K562 (cell line): ENCODE data around the gene PPP1R37.

Experiments
- CHCHD3 ChIP-seq: fragments of 250-450 bp; sonication (Bioruptor Pico); IDR thresholded peaks from 2 replicates; pipeline ENCODE4 v2.1.2; 2022; ENCODE audit warnings: mild to moderate bottlenecking
- CTCF ChIP-seq, 3 experiments: IDR thresholded peaks in 2 of 3; conservative IDR thresholded peaks in 1 of 3; 2 replicates each; pipeline ENCODE4 v1.5.1; 2011 to 2012; ENCODE audit warnings: low read length in 3 of 3, mild to moderate bottlenecking in 3 of 3, control low read depth in 2 of 3, improper control_type of control experiment in 1 of 3, inconsistent platforms in 1 of 3, low read depth in 1 of 3, mixed read lengths in 1 of 3, moderate library complexity in 1 of 3; ENCODE audit not compliant: insufficient read depth in 2 of 3
- HMG20B ChIP-seq: fragments of 250-450 bp; sonication (Bioruptor Pico); IDR thresholded peaks from 2 replicates; pipeline ENCODE4 v1.5.0; 2021; ENCODE audit warnings: mild to moderate bottlenecking
- MAX ChIP-seq: sonication (generic); formaldehyde crosslinking; IDR thresholded peaks from 2 replicates; pipeline ENCODE4 v1.9.0; 2022; ENCODE audit warnings: mild to moderate bottlenecking, missing genetic modification reagents
- NFIC ChIP-seq: fragments of 450-650 bp; IDR thresholded peaks from 2 replicates; pipeline ENCODE4 v1.6.1; 2017; ENCODE audit warnings: mild to moderate bottlenecking, inconsistent platforms
- NFIX ChIP-seq: fragments of 250-450 bp; sonication (Bioruptor Pico); IDR thresholded peaks from 2 replicates; pipeline ENCODE4 v1.4.0; 2020; ENCODE audit warnings: low read depth, mild to moderate bottlenecking, moderate library complexity
- TAF7 ChIP-seq: fragments of 450-650 bp; IDR thresholded peaks from 2 replicates; pipeline ENCODE4 v1.6.1; 2016; ENCODE audit warnings: missing genetic modification characterization, missing compliant biosample characterization
- TEAD2 ChIP-seq: fragments of 450-650 bp; IDR thresholded peaks from 2 replicates; pipeline ENCODE4 v1.6.1; 2016; ENCODE audit warnings: missing genetic modification characterization, control low read depth, missing compliant biosample characterization
- U2AF1 ChIP-seq: fragments of 200-400 bp; formaldehyde crosslinking; optimal IDR thresholded peaks from 2 replicates; pipeline ENCODE3; 2017; ENCODE audit warnings: mild to moderate bottlenecking, low read depth, low read length, moderate library complexity
- TF ChIP-seq, protein P1 (sequence below): sonication (generic); formaldehyde crosslinking; IDR thresholded peaks from 2 replicates; pipeline ENCODE4 v1.8.0; 2023; ENCODE audit warnings: mild to moderate bottlenecking, missing genetic modification reagents
- TF ChIP-seq, protein P2 (sequence below): fragments of 450-650 bp; IDR thresholded peaks from 2 replicates; pipeline ENCODE4 v1.7.1; 2018; ENCODE audit warnings: mild to moderate bottlenecking, low read depth; ENCODE audit not compliant: partially characterized antibody
- TF ChIP-seq, protein P3 (sequence below): sonication (generic); formaldehyde crosslinking; IDR thresholded peaks from 2 replicates; pipeline ENCODE4 v1.4.0; 2020; ENCODE audit warnings: mild to moderate bottlenecking, missing genetic modification reagents

GRCh38 chr19:45128806-45129205 is 35.8 kb downstream of the PPP1R37 start:
- TF ChIP-seq, protein P1, sequence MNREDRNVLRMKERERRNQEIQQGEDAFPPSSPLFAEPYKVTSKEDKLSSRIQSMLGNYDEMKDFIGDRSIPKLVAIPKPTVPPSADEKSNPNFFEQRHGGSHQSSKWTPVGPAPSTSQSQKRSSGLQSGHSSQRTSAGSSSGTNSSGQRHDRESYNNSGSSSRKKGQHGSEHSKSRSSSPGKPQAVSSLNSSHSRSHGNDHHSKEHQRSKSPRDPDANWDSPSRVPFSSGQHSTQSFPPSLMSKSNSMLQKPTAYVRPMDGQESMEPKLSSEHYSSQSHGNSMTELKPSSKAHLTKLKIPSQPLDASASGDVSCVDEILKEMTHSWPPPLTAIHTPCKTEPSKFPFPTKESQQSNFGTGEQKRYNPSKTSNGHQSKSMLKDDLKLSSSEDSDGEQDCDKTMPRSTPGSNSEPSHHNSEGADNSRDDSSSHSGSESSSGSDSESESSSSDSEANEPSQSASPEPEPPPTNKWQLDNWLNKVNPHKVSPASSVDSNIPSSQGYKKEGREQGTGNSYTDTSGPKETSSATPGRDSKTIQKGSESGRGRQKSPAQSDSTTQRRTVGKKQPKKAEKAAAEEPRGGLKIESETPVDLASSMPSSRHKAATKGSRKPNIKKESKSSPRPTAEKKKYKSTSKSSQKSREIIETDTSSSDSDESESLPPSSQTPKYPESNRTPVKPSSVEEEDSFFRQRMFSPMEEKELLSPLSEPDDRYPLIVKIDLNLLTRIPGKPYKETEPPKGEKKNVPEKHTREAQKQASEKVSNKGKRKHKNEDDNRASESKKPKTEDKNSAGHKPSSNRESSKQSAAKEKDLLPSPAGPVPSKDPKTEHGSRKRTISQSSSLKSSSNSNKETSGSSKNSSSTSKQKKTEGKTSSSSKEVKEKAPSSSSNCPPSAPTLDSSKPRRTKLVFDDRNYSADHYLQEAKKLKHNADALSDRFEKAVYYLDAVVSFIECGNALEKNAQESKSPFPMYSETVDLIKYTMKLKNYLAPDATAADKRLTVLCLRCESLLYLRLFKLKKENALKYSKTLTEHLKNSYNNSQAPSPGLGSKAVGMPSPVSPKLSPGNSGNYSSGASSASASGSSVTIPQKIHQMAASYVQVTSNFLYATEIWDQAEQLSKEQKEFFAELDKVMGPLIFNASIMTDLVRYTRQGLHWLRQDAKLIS (CRISPR knock-in tag) = no peak
- TF ChIP-seq NFIX (CRISPR knock-in tag) = no peak
- TF ChIP-seq, protein P2, sequence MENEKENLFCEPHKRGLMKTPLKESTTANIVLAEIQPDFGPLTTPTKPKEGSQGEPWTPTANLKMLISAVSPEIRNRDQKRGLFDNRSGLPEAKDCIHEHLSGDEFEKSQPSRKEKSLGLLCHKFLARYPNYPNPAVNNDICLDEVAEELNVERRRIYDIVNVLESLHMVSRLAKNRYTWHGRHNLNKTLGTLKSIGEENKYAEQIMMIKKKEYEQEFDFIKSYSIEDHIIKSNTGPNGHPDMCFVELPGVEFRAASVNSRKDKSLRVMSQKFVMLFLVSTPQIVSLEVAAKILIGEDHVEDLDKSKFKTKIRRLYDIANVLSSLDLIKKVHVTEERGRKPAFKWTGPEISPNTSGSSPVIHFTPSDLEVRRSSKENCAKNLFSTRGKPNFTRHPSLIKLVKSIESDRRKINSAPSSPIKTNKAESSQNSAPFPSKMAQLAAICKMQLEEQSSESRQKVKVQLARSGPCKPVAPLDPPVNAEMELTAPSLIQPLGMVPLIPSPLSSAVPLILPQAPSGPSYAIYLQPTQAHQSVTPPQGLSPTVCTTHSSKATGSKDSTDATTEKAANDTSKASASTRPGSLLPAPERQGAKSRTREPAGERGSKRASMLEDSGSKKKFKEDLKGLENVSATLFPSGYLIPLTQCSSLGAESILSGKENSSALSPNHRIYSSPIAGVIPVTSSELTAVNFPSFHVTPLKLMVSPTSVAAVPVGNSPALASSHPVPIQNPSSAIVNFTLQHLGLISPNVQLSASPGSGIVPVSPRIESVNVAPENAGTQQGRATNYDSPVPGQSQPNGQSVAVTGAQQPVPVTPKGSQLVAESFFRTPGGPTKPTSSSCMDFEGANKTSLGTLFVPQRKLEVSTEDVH = no peak
- TF ChIP-seq MAX (CRISPR knock-in tag) = no peak
- TF ChIP-seq CTCF (IDR thresholded peaks at IDR 0.05 in 2 of 3, conservative IDR thresholded peaks at IDR 0.05 in 1 of 3; ENCODE audit: insufficient read depth in 2 of 3, low read depth in 1 of 3, low read length in 3 of 3) = no peak
- no peak for TF ChIP-seq HMG20B (CRISPR knock-in tag)
- no peak for TF ChIP-seq TEAD2 (tag)
- TF ChIP-seq U2AF1 = no peak
- no peak for TF ChIP-seq NFIC
- TF ChIP-seq, protein P3, sequence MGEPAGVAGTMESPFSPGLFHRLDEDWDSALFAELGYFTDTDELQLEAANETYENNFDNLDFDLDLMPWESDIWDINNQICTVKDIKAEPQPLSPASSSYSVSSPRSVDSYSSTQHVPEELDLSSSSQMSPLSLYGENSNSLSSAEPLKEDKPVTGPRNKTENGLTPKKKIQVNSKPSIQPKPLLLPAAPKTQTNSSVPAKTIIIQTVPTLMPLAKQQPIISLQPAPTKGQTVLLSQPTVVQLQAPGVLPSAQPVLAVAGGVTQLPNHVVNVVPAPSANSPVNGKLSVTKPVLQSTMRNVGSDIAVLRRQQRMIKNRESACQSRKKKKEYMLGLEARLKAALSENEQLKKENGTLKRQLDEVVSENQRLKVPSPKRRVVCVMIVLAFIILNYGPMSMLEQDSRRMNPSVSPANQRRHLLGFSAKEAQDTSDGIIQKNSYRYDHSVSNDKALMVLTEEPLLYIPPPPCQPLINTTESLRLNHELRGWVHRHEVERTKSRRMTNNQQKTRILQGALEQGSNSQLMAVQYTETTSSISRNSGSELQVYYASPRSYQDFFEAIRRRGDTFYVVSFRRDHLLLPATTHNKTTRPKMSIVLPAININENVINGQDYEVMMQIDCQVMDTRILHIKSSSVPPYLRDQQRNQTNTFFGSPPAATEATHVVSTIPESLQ (CRISPR knock-in tag) = no peak
- TF ChIP-seq CHCHD3 (CRISPR knock-in tag) = no peak
- no peak for TF ChIP-seq TAF7 (tag)
